Measurements from ENCODE around the gene LRRC19. TPM values are rescaled to one million over a fixed set of nuclear protein-coding genes. Genes with fewer than 3 reads are reported as not detected.

Gene LRRC19, protein sequence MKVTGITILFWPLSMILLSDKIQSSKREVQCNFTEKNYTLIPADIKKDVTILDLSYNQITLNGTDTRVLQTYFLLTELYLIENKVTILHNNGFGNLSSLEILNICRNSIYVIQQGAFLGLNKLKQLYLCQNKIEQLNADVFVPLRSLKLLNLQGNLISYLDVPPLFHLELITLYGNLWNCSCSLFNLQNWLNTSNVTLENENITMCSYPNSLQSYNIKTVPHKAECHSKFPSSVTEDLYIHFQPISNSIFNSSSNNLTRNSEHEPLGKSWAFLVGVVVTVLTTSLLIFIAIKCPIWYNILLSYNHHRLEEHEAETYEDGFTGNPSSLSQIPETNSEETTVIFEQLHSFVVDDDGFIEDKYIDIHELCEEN
- not detected for total RNA-seq

DNA sequence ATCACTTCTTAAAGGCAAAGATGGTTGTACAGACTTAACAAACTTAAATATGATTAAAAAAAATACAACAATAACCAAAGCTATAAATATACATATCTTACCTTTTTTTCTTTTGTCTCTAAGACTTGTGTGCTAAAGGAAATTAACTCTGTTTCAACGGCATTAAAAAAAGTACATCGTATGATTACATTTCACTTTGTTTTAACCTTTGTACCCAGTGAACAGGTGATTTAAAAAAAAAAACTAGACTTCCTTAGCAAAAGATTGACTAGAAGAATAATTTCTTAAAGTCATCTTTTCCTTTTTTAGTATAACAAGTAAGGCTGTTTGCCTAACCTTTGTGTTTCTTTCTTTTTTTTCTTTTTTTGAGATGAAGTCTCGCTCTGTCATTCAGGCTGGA lies at the start of gene LRRC19:
Gene LRRC19 (minus strand): TSS at position 182 of the 400 bp plus-strand sequence. CDS start 5,978 bp downstream, outside the sequence.
- no peak for DNase-seq (ENCODE audit: low spot score in 2 of 2)

DNA sequence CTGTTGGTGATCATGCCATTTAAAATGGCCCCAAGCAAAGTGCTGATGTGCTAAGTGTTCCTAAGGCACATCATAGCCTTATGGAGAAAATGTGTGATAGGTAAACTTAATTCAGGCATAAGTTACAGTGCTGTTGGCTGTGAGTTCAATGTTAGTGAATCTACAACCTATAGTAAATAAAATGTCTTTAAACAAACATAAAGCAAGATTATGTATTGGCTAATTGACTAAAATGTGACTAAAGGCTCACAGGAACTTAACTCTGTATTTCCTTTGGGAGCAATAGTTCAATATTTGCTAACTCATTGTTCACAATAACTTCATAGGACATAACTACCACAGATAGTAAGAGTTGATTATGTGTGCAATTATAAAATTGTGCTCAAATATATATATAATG lies 49.4 kb upstream of the LRRC19 start:
- H3K9me3 Mint-ChIP-seq, result no peaks in the 10 kb centered on the region
- H3K36me3 Mint-ChIP-seq, result no peaks in the 10 kb centered on the region
- no peak overlapping the region for H3K27ac Mint-ChIP-seq
- DNase-seq (ENCODE audit: low spot score in 2 of 2) (no peak), ATAC-seq (no peak)

More for the DNA sequence above, at the start of gene LRRC19:
- Mint-ChIP-seq H3K27ac (no peak within 1 kb of the TSS), H3K36me3 (no peaks in the 10 kb centered on the region), H3K9me3 (no peaks in the 10 kb centered on the region)
- ATAC-seq, result no peak

DNA sequence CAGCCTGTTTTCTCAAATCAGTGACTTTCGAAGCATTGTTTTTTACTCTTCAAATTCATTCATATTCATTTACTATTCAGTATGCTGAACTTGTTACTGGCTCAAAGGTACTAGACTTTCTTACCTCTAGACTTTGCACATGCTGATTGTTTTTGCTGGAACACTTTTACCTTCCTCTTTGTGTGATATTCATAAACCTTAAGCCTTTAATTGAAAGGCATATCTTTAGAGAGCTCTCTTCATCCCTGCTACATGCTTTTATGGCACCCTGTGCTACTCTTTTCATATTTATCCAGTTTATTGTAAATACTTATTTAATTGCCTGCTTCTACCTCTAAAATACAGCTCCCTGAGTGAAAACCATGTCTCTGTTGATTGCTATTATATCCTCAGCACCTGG lies 48.7 kb upstream of the LRRC19 start:
- DNase-seq (ENCODE audit: low spot score in 2 of 2), result no peak
- no peaks in the 10 kb centered on the region for H3K36me3 Mint-ChIP-seq
- no peaks in the 10 kb centered on the region for H3K9me3 Mint-ChIP-seq
- ATAC-seq, result no peak
- H3K27ac Mint-ChIP-seq, result no peak overlapping the region

DNA sequence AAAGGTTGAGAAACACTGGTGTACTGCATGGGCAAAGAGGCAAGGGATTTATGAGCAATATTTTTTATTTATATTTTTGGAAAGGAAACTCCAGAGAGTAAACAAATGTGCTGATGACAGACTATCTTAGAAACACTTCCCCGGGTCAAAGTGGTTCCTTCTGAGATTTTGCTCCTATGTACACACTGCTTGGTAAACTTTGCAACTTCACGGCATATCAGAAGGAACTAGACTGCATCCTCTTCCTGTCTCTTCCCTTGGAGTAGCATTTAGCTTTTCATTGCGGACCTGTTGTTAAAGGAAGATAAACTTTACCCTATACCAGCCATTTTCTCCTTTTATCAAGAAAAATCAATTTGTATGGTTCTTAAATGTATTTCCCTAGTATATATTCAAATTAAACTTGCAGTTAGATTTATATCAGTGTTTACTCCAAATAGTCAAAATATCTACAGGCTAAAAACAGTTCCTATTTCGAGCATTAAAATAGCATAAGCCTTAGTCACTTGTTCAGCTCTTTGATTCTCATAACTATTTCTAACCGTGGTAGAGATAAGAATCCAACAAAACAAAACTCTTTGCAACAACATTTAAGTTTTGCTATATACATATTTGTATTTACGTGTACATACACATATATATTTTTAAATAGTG lies 48.0 kb upstream of the LRRC19 start:
- ATAC-seq, result no peak
- no peak overlapping the region for H3K27ac Mint-ChIP-seq
- H3K9me3 Mint-ChIP-seq, result no peaks in the 10 kb centered on the region
- H3K36me3 Mint-ChIP-seq, result no peaks in the 10 kb centered on the region
- no peak for DNase-seq (ENCODE audit: low spot score in 2 of 2)

DNA sequence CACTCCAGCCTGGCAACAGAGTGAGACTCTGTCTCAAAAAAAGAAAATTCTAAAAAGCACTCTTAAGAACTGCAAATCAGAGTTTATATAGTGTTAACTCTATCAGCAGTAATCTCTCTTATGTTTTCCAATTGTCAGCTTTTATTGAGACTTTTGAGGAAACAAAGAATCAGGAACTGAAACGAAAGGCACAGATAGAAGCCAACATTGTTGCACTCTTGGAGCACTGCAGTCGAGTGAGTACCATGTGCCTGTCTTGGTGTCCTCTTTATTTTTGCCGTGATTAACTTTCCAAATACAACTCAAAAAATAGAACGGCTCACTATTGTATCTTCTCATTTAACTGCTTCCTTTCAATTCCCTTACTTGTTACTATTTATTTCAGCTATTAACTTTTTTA lies 41.7 kb upstream of the LRRC19 start:
- Mint-ChIP-seq H3K27ac (no peak overlapping the region), H3K36me3 (no peaks in the 10 kb centered on the region), H3K9me3 (no peaks in the 10 kb centered on the region)
- no peak for ATAC-seq
- DNase-seq (ENCODE audit: low spot score in 2 of 2), result no peak

DNA sequence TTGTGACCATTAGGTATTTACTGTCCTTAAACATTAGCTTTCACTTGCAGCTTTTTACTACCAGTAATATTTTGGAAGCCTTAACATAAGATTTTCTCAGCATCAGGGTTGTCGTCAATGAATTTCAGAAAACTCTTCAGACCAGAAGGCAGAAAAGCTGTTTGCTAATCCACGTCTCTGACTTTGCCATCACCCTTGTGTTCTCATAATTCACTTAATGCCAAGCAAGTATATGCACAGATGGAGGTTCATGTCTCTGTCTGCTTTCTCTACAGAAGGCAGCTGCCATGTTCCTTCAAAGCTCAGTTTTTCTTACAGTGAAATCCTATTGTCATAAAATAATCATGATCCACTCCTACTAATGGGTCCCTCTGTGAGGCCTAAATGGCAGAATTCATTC lies 37.7 kb upstream of the LRRC19 start:
- H3K36me3 Mint-ChIP-seq, result no peaks in the 10 kb centered on the region
- H3K27ac Mint-ChIP-seq, result no peak overlapping the region
- H3K9me3 Mint-ChIP-seq, result no peaks in the 10 kb centered on the region
- ATAC-seq (no peak), DNase-seq (ENCODE audit: low spot score in 2 of 2) (no peak)

DNA sequence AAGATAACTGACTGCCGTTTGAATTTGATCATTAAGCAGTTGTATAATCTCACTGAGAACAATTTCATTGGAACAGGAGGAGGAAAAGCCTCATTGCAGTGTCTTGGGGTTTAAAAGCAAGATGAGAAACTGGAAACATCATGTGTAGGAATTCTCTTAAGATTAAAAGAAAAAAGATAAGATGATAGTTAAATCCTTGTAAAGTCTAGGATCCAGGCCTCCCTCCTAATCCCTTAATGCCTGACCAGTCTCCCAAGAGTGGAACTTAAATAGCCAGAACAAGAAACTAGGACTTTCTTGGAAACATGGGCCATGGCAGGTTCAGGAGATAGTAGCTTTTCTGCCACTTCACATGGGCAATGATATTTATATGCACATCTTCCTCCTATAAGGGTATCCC lies 37.0 kb upstream of the LRRC19 start:
- ATAC-seq (no peak), DNase-seq (ENCODE audit: low spot score in 2 of 2) (no peak)
- H3K36me3 Mint-ChIP-seq, result no peaks in the 10 kb centered on the region
- H3K27ac Mint-ChIP-seq, result no peak overlapping the region
- H3K9me3 Mint-ChIP-seq, result no peaks in the 10 kb centered on the region

DNA sequence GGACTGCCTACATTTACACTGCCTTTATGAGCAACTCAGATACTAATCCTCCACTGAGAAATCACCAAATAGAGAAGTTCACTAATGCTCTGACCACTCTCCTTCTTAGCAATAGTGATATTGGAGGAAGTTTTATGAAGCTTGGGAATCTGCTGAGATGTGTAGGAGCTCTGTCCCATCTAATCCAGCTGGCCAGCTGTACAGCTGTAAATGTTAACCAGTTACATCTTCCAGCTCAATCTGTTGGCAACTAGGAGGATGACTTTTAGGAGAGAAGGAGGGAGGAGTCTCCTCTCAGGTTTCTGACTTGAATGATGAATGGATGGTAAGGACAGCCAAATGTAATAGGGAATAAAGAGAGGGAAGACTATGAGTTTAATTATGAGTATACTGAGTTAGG lies 36.3 kb upstream of the LRRC19 start:
- Mint-ChIP-seq H3K36me3 (no peaks in the 10 kb centered on the region), H3K27ac (no peak overlapping the region), H3K9me3 (no peaks in the 10 kb centered on the region)
- DNase-seq (ENCODE audit: low spot score in 2 of 2) (no peak), ATAC-seq (no peak)

DNA sequence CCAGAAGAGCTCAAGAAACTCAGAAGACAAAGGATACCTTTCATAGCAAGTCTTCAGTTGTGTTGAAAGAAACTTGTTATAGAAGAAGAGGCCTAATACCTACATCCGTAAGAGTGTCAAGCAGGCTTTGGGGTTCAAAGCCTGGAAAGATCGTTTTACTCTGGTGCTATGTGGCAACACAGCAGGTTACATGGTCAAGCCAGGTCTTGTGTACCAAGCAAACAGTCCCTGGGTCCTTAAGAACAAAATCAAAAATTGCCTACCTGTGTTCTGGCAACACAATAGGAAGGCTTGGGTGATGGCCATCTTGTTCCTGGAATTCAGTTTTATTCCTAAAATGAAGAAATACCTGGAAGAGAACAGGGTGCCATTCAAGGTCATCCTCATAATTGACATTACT lies 32.0 kb upstream of the LRRC19 start:
- no peak for DNase-seq (ENCODE audit: low spot score in 2 of 2)
- Mint-ChIP-seq H3K27ac (no peak overlapping the region), H3K36me3 (no peaks in the 10 kb centered on the region), H3K9me3 (no peaks in the 10 kb centered on the region)
- no peak for ATAC-seq

DNA sequence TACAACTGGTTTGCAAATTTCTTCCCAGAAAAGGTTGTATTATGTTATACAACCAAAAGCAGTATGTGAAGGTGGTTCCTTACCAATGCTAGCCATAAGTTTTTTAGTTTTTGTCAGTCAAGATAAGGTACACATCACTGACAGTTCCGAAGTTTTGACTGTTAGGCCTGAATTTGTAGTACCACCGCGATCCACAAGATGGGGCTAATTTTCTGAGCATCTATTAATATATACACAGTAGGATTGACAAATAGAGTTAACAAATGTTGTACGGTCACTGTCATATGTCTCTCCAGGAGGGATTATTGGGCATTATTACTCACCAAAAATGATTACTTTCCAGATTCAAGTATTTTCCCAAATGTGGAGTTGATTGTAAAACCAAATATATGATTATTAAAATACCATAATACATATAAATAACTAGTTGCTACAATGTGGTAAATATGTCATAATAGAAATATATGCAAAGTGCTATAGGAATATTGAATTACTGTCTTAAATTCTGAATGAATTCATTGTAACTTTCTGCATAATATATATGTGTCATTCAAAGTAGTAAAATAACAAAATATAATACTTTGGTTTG lies 28.4 kb upstream of the LRRC19 start:
- Mint-ChIP-seq H3K27ac (no peak overlapping the region), H3K9me3 (no peaks in the 10 kb centered on the region)
- peak; percentile 22 to 60 for ATAC-seq

DNA sequence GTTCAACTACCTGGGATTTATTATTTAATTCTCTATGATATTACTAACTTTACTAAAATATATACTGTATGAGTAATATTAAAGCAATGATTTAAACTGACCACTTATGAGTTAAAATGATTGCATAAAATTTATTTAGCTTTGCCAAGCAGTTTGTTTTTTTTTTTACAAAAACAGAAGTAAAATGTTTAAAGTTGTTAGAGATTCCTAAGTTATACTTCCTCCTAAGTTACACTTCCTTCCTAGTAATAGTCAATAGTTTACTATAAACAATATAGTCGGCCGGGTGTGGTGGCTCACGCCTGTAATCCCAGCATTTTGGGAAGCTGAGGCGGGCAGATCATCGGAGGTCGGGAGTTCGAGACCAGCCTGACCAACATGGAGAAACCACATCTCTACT lies 23.7 kb upstream of the LRRC19 start:
- Mint-ChIP-seq H3K27ac (no peak overlapping the region), H3K9me3 (peaks cover 0 to 7% of the 10 kb centered on the region in 2 donors), H3K36me3 (peaks cover 6% of the 10 kb centered on the region in 2 donors)
- no peak for DNase-seq (ENCODE audit: low spot score in 2 of 2)
- ATAC-seq, result no peak

More for the DNA sequence above, 28.4 kb upstream of the LRRC19 start:
- no peaks in the 10 kb centered on the region for H3K36me3 Mint-ChIP-seq
- peak in 1 of 2 donors; percentile 59 for DNase-seq (ENCODE audit: low spot score in 2 of 2)

DNA sequence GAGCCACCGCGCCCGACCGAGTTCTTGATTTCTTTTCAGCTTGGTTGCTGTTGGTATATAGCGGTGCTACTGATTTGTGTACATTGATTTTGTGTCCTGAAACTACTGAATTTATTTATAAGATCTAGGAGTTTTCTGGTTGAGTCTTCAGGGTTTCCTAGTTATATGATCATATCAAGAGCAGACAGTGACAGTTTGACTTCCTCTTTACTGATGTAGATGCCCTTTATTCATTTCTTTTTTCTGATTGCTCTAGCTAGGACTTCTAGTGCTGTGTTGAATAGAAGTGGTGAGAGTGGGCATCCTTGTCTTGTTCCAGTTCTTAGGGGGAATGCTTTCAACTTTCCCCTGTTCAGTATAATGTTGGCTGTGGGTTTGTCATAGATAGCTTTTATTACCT lies 17.4 kb upstream of the LRRC19 start:
- DNase-seq (ENCODE audit: low spot score in 2 of 2), result no peak
- no peak overlapping the region for H3K27ac Mint-ChIP-seq
- H3K36me3 Mint-ChIP-seq, result peaks cover 11 to 28% of the 10 kb centered on the region in 2 donors
- H3K9me3 Mint-ChIP-seq, result peaks cover 0 to 7% of the 10 kb centered on the region in 2 donors
- ATAC-seq, result no peak

DNA sequence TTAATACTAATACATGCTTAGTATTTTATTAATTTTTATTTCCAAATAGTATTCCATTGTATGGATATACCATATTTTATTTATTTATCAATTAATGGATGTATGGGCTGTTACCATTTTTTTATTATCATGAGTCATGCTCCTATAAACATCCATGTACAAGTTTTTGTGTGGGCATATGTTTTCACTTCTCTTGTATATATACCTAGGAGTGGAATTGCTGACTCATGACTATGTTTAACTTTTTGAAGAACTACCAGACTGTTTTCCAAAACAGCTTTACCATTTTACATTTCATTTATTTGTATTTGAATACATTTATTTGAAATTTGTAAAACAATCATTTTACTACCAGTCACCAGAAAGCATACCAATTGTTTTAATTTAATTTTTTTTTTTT lies 14.1 kb upstream of the LRRC19 start:
- no peak for DNase-seq (ENCODE audit: low spot score in 2 of 2)
- Mint-ChIP-seq H3K36me3 (peaks cover 9 to 26% of the 10 kb centered on the region in 2 donors), H3K9me3 (peaks cover 0 to 4% of the 10 kb centered on the region in 2 donors), H3K27ac (no peak overlapping the region)
- no peak for ATAC-seq

DNA sequence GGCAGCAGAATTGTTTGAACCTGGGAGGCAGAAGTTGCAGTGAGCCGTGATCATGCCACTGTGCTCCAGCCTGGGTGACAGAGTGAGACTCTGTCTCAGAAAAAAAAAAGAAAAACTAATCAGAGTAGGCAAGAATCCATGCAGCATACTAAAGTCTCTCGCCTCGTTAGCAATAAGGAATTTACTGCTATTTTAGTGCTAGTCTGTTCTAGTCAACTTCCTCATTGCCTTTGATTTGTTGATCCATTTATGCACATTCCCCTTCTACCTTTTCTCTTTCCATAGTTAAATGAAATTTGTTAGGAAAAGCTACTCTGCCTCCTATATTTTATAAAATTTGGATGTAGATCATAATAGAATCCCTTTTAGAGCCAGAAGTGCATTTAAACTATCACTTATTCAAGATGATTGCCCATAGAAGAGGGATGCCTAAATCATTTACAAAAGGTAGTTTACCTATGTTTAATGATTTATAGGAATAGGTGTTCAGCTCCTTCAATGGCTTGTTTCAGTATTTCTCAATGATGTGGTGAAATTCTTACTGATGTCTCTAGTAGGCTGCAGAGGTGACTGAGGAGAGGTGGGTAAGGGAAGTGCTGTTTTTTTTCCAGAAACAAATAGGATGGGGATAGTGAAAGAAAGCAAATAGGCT lies 1.9 kb downstream of the LRRC19 start:
- ATAC-seq, result no peak
- no peak for DNase-seq (ENCODE audit: low spot score in 2 of 2)
- H3K9me3 Mint-ChIP-seq, result no peaks in the 10 kb centered on the region
- no peaks in the 10 kb centered on the region for H3K36me3 Mint-ChIP-seq
- no peak overlapping the region for H3K27ac Mint-ChIP-seq

DNA sequence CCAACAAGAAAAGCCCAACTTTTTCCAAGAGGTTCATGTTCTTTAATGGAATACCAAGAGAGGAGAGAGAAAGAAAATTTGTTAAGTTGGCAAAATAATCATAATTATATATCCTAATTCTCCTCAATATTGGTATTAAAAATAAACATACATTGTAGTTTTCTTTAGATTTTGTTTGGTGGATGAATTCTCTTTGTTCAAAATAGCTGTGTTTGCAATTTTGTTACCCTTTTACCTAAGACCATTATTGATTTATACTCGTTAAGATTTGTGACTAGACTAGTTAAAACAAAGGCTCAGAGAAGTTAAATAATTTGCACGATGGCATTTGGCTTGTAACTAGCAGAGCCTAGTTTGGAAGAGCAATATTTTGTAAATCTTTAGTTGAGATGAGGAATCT lies 9.7 kb downstream of the LRRC19 start:
- no peak for ATAC-seq

DNA sequence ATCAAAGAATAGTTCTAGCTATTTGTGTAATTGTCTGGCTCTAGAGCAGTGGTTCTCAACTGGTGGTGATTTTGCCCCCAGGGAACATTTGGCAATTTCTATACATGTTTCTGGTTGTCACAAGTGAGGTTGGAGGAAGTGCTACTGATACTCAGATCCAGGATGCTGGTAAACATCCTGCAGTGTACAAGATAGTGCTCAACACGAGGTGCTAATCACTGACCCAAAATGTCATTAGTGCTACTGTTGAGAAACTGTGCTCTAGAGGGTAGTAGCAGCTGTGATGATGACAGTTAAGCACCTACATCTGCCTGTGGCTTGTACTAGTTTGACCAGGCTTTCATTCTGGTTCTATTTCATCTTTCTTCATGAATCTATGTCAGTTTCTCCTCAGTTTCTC lies 22.1 kb downstream of the LRRC19 start:
- Mint-ChIP-seq H3K27ac (no peak overlapping the region), H3K36me3 (peaks cover 0 to 14% of the 10 kb centered on the region in 2 donors), H3K9me3 (no peaks in the 10 kb centered on the region)
- DNase-seq (ENCODE audit: low spot score in 2 of 2), result no peak
- ATAC-seq, result no peak

More for the DNA sequence above, 9.7 kb downstream of the LRRC19 start:
- Mint-ChIP-seq H3K9me3 (no peaks in the 10 kb centered on the region), H3K27ac (no peak overlapping the region), H3K36me3 (no peaks in the 10 kb centered on the region)
- no peak for DNase-seq (ENCODE audit: low spot score in 2 of 2)
